B cell (primary cell): ENCODE data around the gene CST6. TPM values are rescaled to one million over a fixed set of nuclear protein-coding genes. Genes with fewer than 3 reads are reported as not detected.

Experiments
- ATAC-seq: fragments of 200-7000 bp; cut with Tn5 transposase; one replicate; pipeline ENCODE4 v1.10.0; 2021; ENCODE audit warnings: low read depth, mild to moderate bottlenecking, moderate number of reproducible peaks, moderate library complexity
- CTCF ChIA-PET: fragments of 350-600 bp; sonication (Branson Sonifier 250); formaldehyde crosslinking; loops from one replicate; lab custom pipeline; 2021; ENCODE audit warnings: antibody characterized with exemption, inconsistent platforms; lab: Charles Lee
- POLR2A ChIA-PET: fragments of 350-600 bp; sonication (Branson Sonifier 250); formaldehyde crosslinking; loops from one replicate; lab custom pipeline; 2021; ENCODE audit warnings: antibody characterized with exemption; lab: Charles Lee
- DNase-seq: peaks from one replicate; pipeline ENCODE4 v3.0.0; 2013
- H2AFZ ChIP-seq: 2 replicates; pipeline ENCODE4 v1.6.1; 2012; ENCODE audit warnings: mild to moderate bottlenecking, low read depth, low read length; ENCODE audit not compliant: insufficient read depth, poor library complexity, severe bottlenecking
- H3K27ac ChIP-seq, 2 donors: 1 replicate in 1 of 2; 2 replicates in 1 of 2; pipeline ENCODE4 v1.5.1; 2012 to 2013; ENCODE audit warnings: low read length in 2 of 2, mild to moderate bottlenecking in 2 of 2, moderate library complexity in 1 of 2
- H3K27me3 ChIP-seq, 4 experiments: fragments of 200-600 bp in 1 of 4; sonication (generic) in 1 of 4; replicated peaks in 1 of 4; 1 replicate in 2 of 4; 2 replicates in 2 of 4; pipeline versions ENCODE4 v1.6.1 to v1.7.0; 2013 to 2016; ENCODE audit warnings: low read length in 3 of 4, mild to moderate bottlenecking in 2 of 4, mixed read lengths in 1 of 4, moderate library complexity in 1 of 4; ENCODE audit not compliant: insufficient read depth in 4 of 4, control insufficient read depth in 3 of 4; ENCODE audit errors: control extremely low read depth in 1 of 4
- H3K36me3 ChIP-seq, 2 experiments: replicated peaks in 1 of 2; 1 replicate in 1 of 2; 2 replicates in 1 of 2; pipeline versions ENCODE4 v1.6.1 to v1.7.1; 2013; ENCODE audit warnings: low read length in 1 of 2; ENCODE audit not compliant: insufficient read depth in 2 of 2, control insufficient read depth in 1 of 2; ENCODE audit errors: control extremely low read depth in 1 of 2, extremely low read depth in 1 of 2
- H3K4me1 ChIP-seq, 2 donors: fragments of 200-600 bp in 1 of 2; sonication (generic) in 1 of 2; 1 replicate in 1 of 2; 2 replicates in 1 of 2; pipeline versions ENCODE4 v1.5.1 to v1.6.1; 2013 to 2017; ENCODE audit warnings: low read length in 2 of 2; ENCODE audit not compliant: control insufficient read depth in 2 of 2, insufficient read depth in 2 of 2
- H3K4me2 ChIP-seq: replicated peaks from 2 replicates; pipeline ENCODE3; 2012; ENCODE audit warnings: mild to moderate bottlenecking, low read depth, low read length; ENCODE audit not compliant: poor library complexity, severe bottlenecking
- H3K4me3 ChIP-seq, 5 experiments: fragments of 200-600 bp in 1 of 5; sonication (generic) in 1 of 5; 1 replicate in 3 of 5; 2 replicates in 2 of 5; pipeline versions ENCODE4 v1.5.1 to v1.7.0; 2011 to 2016; ENCODE audit warnings: low read length in 4 of 5, mild to moderate bottlenecking in 4 of 5, low read depth in 2 of 5, control low read depth in 1 of 5, moderate library complexity in 1 of 5; ENCODE audit not compliant: insufficient read depth in 1 of 5; ENCODE audit errors: control extremely low read depth in 1 of 5, extremely low read depth in 1 of 5
- H3K79me2 ChIP-seq: fragments of 200-600 bp; sonication (generic); one replicate; pipeline ENCODE4 v1.6.0; 2016; ENCODE audit warnings: low read length; ENCODE audit not compliant: control insufficient read depth, insufficient read depth
- H3K9ac ChIP-seq: fragments of 200-600 bp; sonication (generic); 2 replicates; pipeline ENCODE4 v1.6.1; 2017; ENCODE audit warnings: mild to moderate bottlenecking, low read length, moderate library complexity
- H3K9me3 ChIP-seq, 3 donors: one replicate each; pipeline versions ENCODE4 v1.6.1 to v1.7.1; 2013; ENCODE audit warnings: low read length in 2 of 3; ENCODE audit not compliant: control insufficient read depth in 2 of 3, insufficient read depth in 1 of 3; ENCODE audit errors: control extremely low read depth in 1 of 3
- H4K20me1 ChIP-seq: 2 replicates; pipeline ENCODE4 v1.6.0; 2012; ENCODE audit warnings: mild to moderate bottlenecking, low read length; ENCODE audit not compliant: insufficient read depth, control insufficient read depth, poor library complexity, severe bottlenecking
- H3K27ac Mint-ChIP-seq: one replicate; pipeline ENCODE4 v1.8.0; 2021; ENCODE audit warnings: mixed read lengths
- H3K27me3 Mint-ChIP-seq: one replicate; pipeline ENCODE4 v1.8.0; 2021; ENCODE audit warnings: mixed read lengths
- H3K4me1 Mint-ChIP-seq: one replicate; pipeline ENCODE4 v1.8.0; 2021; ENCODE audit warnings: mixed read lengths
- H3K4me3 Mint-ChIP-seq: one replicate; pipeline ENCODE4 v1.8.0; 2021; ENCODE audit warnings: mixed read lengths
- H3K9me3 Mint-ChIP-seq: one replicate; pipeline ENCODE4 v1.8.0; 2022; ENCODE audit warnings: mixed read lengths; ENCODE audit not compliant: insufficient read depth
- EZH2 ChIP-seq: IDR thresholded peaks from 2 replicates; pipeline ENCODE4 v1.6.1; 2012; ENCODE audit warnings: borderline replicate concordance, low read depth, mild to moderate bottlenecking, moderate library complexity, low read length; ENCODE audit not compliant: insufficient read depth, poor library complexity, severe bottlenecking
- WGBS: methylation state at CpG from one replicate; pipeline ENCODE4 v1.1.5; 2013; ENCODE audit warnings: missing lambda C conversion rate; ENCODE audit not compliant: insufficient coverage; 5-methylcytosine and 5-hydroxymethylcytosine counted together
- intact Hi-C: fragments of 100-400 bp; cut with micrococcal nuclease; formaldehyde crosslinking; loops from one replicate; pipeline ENCODE4 v1.10.0; 2022
- polyA plus RNA-seq: library from polyadenylated mRNA; depleted of rRNA; stranded (reverse); fragments of >200 nt; gene quantifications from 2 replicates; pipeline ENCODE4 v1.2.3, GENCODE V29; 2012
- total RNA-seq, 2 donors: library from RNA; stranded (reverse); fragments of 120-200 nt in 1 of 2; gene quantifications; 1 replicate in 1 of 2; 2 replicates in 1 of 2; pipeline versions ENCODE4 v1.2.3 to v1.2.4, GENCODE V29; 2013 to 2022
- TF ChIP-seq, protein P1 (sequence below): fragments of 200-600 bp; IDR thresholded peaks from one replicate; pipeline ENCODE4 v1.8.0; 2022; ENCODE audit warnings: antibody characterized with exemption, mild to moderate bottlenecking

CST6 gene
- total and polyA plus RNA-seq, 2 donors (not counting 1 experiment from before 2014, with no cell fraction given) = not detected

- Histone ChIP-seq H3K27ac (no peak overlapping the region), H3K9me3 (no peaks in the 10 kb centered on the region), H4K20me1 (no peaks in the 10 kb centered on the region), H3K4me2 (no peak overlapping the region), H3K27me3 (no peaks in the 10 kb centered on the region), H3K9ac (no peak overlapping the region), H2AFZ (no peak overlapping the region), H3K36me3 (peaks cover 0 to 24% of the 10 kb centered on the region in 2 experiments), H3K4me1 (no peaks in the 10 kb centered on the region), H3K79me2 (no peaks in the 10 kb centered on the region), H3K4me3 (no peak overlapping the region)
- Mint-ChIP-seq H3K9me3 (no peaks in the 10 kb centered on the region), H3K4me1 (no peaks in the 10 kb centered on the region), H3K27ac (no peak overlapping the region), H3K27me3 (no peaks in the 10 kb centered on the region), H3K4me3 (no peak overlapping the region)
- TF ChIP-seq EZH2 = no peak
- TF ChIP-seq, protein P1, sequence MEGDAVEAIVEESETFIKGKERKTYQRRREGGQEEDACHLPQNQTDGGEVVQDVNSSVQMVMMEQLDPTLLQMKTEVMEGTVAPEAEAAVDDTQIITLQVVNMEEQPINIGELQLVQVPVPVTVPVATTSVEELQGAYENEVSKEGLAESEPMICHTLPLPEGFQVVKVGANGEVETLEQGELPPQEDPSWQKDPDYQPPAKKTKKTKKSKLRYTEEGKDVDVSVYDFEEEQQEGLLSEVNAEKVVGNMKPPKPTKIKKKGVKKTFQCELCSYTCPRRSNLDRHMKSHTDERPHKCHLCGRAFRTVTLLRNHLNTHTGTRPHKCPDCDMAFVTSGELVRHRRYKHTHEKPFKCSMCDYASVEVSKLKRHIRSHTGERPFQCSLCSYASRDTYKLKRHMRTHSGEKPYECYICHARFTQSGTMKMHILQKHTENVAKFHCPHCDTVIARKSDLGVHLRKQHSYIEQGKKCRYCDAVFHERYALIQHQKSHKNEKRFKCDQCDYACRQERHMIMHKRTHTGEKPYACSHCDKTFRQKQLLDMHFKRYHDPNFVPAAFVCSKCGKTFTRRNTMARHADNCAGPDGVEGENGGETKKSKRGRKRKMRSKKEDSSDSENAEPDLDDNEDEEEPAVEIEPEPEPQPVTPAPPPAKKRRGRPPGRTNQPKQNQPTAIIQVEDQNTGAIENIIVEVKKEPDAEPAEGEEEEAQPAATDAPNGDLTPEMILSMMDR = no peak
- WGBS = 91% methylated on average over 12 of the region's 12 CpGs
- ChIA-PET POLR2A (interaction anchor here (0.6 kb wide), 1 partner anchor 14 kb away, joined by 6 read pairs; no protein-coding TSS in a partner anchor), CTCF (interaction anchor here (0.5 to 11.9 kb wide), 5 partner anchors 19 to 1161 kb away, joined by 3 to 144 read pairs (median 3); partner anchors contain the start of gene SART1)
- ATAC-seq = no peak
- no peak for DNase-seq
- intact Hi-C loops = no loop called here
Measured at GRCh38 chr11:65981101-65981740, 30.6 kb upstream of the CST6 start.

DNA sequence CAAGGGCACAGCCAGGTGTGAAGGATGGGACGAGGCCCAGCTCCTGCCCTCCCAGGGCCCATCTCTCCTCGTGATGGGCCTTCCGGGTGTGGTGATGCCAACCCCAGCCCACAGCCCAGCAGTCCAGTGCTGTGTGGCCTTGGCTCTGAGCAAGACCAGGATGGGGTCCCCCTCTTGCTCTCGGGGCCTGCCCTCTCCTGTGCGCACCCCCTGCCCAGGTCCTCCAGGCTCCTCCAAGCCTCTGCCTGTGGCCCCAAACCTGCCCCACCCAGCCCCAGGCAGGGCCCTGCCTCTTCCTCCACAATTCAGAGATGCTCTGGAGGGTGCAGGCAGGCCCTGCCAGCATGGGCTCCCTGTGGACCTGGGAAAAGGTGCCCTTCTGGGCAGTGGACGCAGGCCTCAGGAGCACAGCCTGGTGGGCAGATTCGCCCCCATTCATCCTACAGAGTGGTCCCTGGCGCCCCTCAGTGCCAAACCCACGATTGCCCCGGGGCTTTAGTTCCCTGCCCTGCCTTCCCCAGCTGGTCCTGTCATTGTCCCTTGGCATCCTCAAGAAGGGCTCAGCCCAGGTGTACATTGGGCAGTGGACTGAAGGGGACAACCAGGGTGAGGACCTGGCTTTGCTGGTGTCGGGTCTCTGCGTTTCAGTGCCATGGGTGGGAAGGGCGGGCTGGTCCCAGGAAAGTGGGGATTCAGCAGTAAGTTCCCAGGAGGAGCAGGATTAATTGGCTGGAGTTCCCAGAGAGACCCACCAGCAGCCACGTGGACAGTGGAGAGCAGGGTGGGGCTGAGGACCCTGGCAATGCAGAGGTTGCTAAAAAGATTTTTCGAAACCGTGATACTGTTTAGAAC lies 29.6 kb upstream of the CST6 start:
- no peak overlapping the region for H3K4me2 ChIP-seq
- Mint-ChIP-seq H3K9me3 (no peaks in the 10 kb centered on the region), H3K27ac (no peak overlapping the region), H3K4me3 (no peak overlapping the region), H3K27me3 (no peaks in the 10 kb centered on the region), H3K4me1 (no peaks in the 10 kb centered on the region)
- ATAC-seq (no peak), DNase-seq (no peak)
- H3K36me3 ChIP-seq = peaks cover 0 to 15% of the 10 kb centered on the region in 2 experiments
- ChIA-PET CTCF (interaction anchor here (1.2 to 11.9 kb wide), 2 partner anchors 20 to 97 kb away, joined by 3 to 144 read pairs; partner anchors contain the start of gene SART1), POLR2A (no interaction called here)
- no peak for TF ChIP-seq EZH2
- TF ChIP-seq, protein P1 = no peak
- H3K4me1 ChIP-seq = no peaks in the 10 kb centered on the region
- no peak overlapping the region for H3K27ac ChIP-seq
- no peaks in the 10 kb centered on the region for H4K20me1 ChIP-seq
- H3K9me3 ChIP-seq = no peaks in the 10 kb centered on the region
- no peak overlapping the region for H2AFZ ChIP-seq
- H3K79me2 ChIP-seq = no peaks in the 10 kb centered on the region
- 89% methylated on average over 14 of the region's 16 CpGs for WGBS
- no peaks in the 10 kb centered on the region for H3K27me3 ChIP-seq
- H3K4me3 ChIP-seq = no peak overlapping the region
- intact Hi-C loops = no loop called here
- H3K9ac ChIP-seq = no peak overlapping the region
